K562 (cell line): ENCODE data around the gene SFTPA2. TPM values are rescaled to one million over a fixed set of nuclear protein-coding genes. Genes with fewer than 3 reads are reported as not detected.
"Not testable (repeated sequence)": the region's sequence is repeated elsewhere in the genome, so short reads cannot be mapped to it uniquely, and the experiment has no call there.

Source experiments
- ATAC-seq: fragments of 200-7000 bp; cut with Tn5 transposase; 3 replicates; pipeline ENCODE4 v1.9.1; 2020; ENCODE audit warnings: moderate library complexity
- BruUV-seq: library from RNA; stranded (reverse); fragments of 400-500 nt; replicated peaks from 2 replicates; lab custom pipeline; 2021; lab: Mats Ljungman, UMichigan
- CTCF ChIA-PET: fragments of 300-600 bp; formaldehyde crosslinking; extraction: SDS; loops from one replicate; lab custom pipeline; 2021; ENCODE audit warnings: low intra/inter-chr PET ratio; lab: Yijun Ruan, JAX
- POLR2A ChIA-PET: fragments of 300-600, 350-650 bp; sonication (Branson Sonifier 250); formaldehyde crosslinking; extraction: SDS; loops from one replicate; lab custom pipeline; 2021; ENCODE audit warnings: antibody characterized with exemption, inconsistent platforms; lab: Yijun Ruan, JAX
- DNase-seq, 4 experiments: peaks; one replicate each; pipeline versions ENCODE4 v3.0.0 to v3.0.0-alpha.2; 2011 to 2018; ENCODE audit warnings: low spot score in 3 of 4, mixed read lengths in 3 of 4; ENCODE audit errors: extremely low read depth in 1 of 4
- FAIRE-seq: peaks from 2 replicates; lab custom pipeline; 2011; peaks lifted over from hg19 to GRCh38; lab: Jason Lieb, UNC
- H2AFZ ChIP-seq: 2 replicates; pipeline ENCODE4 v1.6.0; 2011; ENCODE audit warnings: low read depth, low read length, control low read depth, inconsistent platforms
- H3K27ac ChIP-seq: fragments of 200-600 bp; 3 replicates; pipeline ENCODE4 v1.8.0; 2011; ENCODE audit warnings: low read depth, mild to moderate bottlenecking, control low read depth, inconsistent platforms, low read length, moderate library complexity, mixed read lengths; ENCODE audit errors: extremely low read depth
- H3K27me3 ChIP-seq, 2 experiments: fragments of 300-600 bp in 1 of 2; 2 replicates in 1 of 2; 3 replicates in 1 of 2; pipeline versions ENCODE4 v1.6.0 to v1.8.0; 2011; ENCODE audit warnings: inconsistent platforms in 2 of 2, low read length in 2 of 2, mild to moderate bottlenecking in 1 of 2, mixed read lengths in 1 of 2, moderate library complexity in 1 of 2; ENCODE audit not compliant: control insufficient read depth in 2 of 2, insufficient read depth in 2 of 2
- H3K36me3 ChIP-seq: fragments of 300-600 bp; 3 replicates; pipeline ENCODE4 v1.8.0; 2011; ENCODE audit warnings: mild to moderate bottlenecking, low read length, inconsistent platforms; ENCODE audit not compliant: control insufficient read depth, insufficient read depth
- H3K4me1 ChIP-seq, 2 experiments: fragments of 200-600 bp in 1 of 2; replicated peaks in 1 of 2; 2 replicates in 1 of 2; 3 replicates in 1 of 2; pipeline versions ENCODE4 v1.5.1 to v1.8.0; 2011; ENCODE audit warnings: inconsistent platforms in 2 of 2, low read length in 2 of 2, mild to moderate bottlenecking in 1 of 2, mixed read lengths in 1 of 2, moderate library complexity in 1 of 2; ENCODE audit not compliant: control insufficient read depth in 2 of 2, insufficient read depth in 2 of 2
- H3K4me2 ChIP-seq: 2 replicates; pipeline ENCODE4 v1.6.1; 2011; ENCODE audit warnings: low read length, control low read depth, inconsistent platforms, mixed read lengths; ENCODE audit not compliant: insufficient read depth
- H3K4me3 ChIP-seq: fragments of 200-600 bp; sonication (generic), shearing (Covaris generic); 2 replicates; pipeline ENCODE4 v1.5.1; 2016; ENCODE audit warnings: control low read depth, inconsistent platforms
- H3K79me2 ChIP-seq: fragments of 200-600 bp; 3 replicates; pipeline ENCODE4 v1.8.0; 2011; ENCODE audit warnings: low read length, inconsistent platforms; ENCODE audit not compliant: control insufficient read depth, insufficient read depth
- H3K9ac ChIP-seq, 2 experiments: 2 replicates each; pipeline versions ENCODE4 v1.6.0 to v1.6.1; 2011; ENCODE audit warnings: low read depth in 2 of 2, low read length in 2 of 2, control low read depth in 1 of 2, inconsistent platforms in 1 of 2, mild to moderate bottlenecking in 1 of 2, mixed read lengths in 1 of 2; ENCODE audit not compliant: insufficient read depth in 1 of 2
- H3K9me1 ChIP-seq: one replicate; pipeline ENCODE4 v1.6.0; 2011; ENCODE audit warnings: inconsistent platforms, mild to moderate bottlenecking, low read length, moderate library complexity; ENCODE audit not compliant: control insufficient read depth, insufficient read depth
- H3K9me3 ChIP-seq: replicated peaks from 2 replicates; pipeline ENCODE4 v1.5.1; 2011; ENCODE audit warnings: low read depth, low read length, inconsistent platforms; ENCODE audit not compliant: control insufficient read depth, insufficient read depth
- H4K20me1 ChIP-seq: replicated peaks from 2 replicates; pipeline ENCODE4 v1.6.1; 2011; ENCODE audit warnings: low read length, inconsistent platforms, mixed read lengths; ENCODE audit not compliant: control insufficient read depth, insufficient read depth
- ATF4 ChIP-seq: fragments of 450-650 bp; formaldehyde crosslinking; IDR thresholded peaks from 2 replicates; pipeline ENCODE4 v1.4.0; 2022; ENCODE audit warnings: mild to moderate bottlenecking, moderate library complexity
- FOXK2 ChIP-seq, 2 experiments: fragments of 450-650 bp; IDR thresholded peaks in 1 of 2; conservative IDR thresholded peaks in 1 of 2; 2 replicates each; pipeline ENCODE4 v1.6.1; 2016; ENCODE audit warnings: low read depth in 2 of 2, mild to moderate bottlenecking in 1 of 2
- HMGXB4 ChIP-seq: sonication (generic); formaldehyde crosslinking; IDR thresholded peaks from 2 replicates; pipeline ENCODE4 v1.8.1; 2023; ENCODE audit warnings: mild to moderate bottlenecking, missing genetic modification reagents
- MCM3 ChIP-seq: fragments of 450-650 bp; IDR thresholded peaks from 2 replicates; pipeline ENCODE4 v1.6.1; 2016
- MXI1 ChIP-seq: IDR thresholded peaks from 2 replicates; pipeline ENCODE4 v1.6.1; 2011; ENCODE audit warnings: low read depth, mild to moderate bottlenecking, improper control_type of control experiment, low read length
- NCOA1 ChIP-seq: fragments of 450-650 bp; IDR thresholded peaks from 2 replicates; pipeline ENCODE4 v1.6.1; 2016; ENCODE audit warnings: low read depth
- NCOA2 ChIP-seq, 2 experiments: fragments of 450-650 bp; IDR thresholded peaks; 2 replicates each; pipeline ENCODE4 v1.6.1; 2018; ENCODE audit warnings: mild to moderate bottlenecking in 2 of 2, moderate library complexity in 1 of 2; ENCODE audit not compliant: partially characterized antibody in 2 of 2
- NFE2 ChIP-seq: IDR thresholded peaks from 2 replicates; pipeline ENCODE4 v1.6.1; 2014; ENCODE audit warnings: antibody characterized with exemption, low read depth
- RBM39 ChIP-seq: fragments of 200-400 bp; formaldehyde crosslinking; optimal IDR thresholded peaks from 2 replicates; pipeline ENCODE3; 2018; ENCODE audit warnings: low read depth, low read length
- ZNF217 ChIP-seq: sonication (generic); formaldehyde crosslinking; IDR thresholded peaks from 2 replicates; pipeline ENCODE4 v1.8.0; 2022; ENCODE audit warnings: mild to moderate bottlenecking, missing genetic modification reagents
- ZNF512 ChIP-seq: IDR thresholded peaks from 2 replicates; pipeline ENCODE4 v1.6.1; 2016; ENCODE audit warnings: missing genetic modification characterization, missing compliant biosample characterization
- WGBS: fragments of 100-300 bp; shearing (Covaris generic); methylation state at CpG from one replicate; pipeline ENCODE4 v1.1.6; 2016; ENCODE audit warnings: low coverage, mixed read lengths; ENCODE audit not compliant: insufficient coverage; ENCODE audit errors: missing lambda C conversion rate; 5-methylcytosine and 5-hydroxymethylcytosine counted together
- in situ Hi-C: fragments of 300-500 bp; cut with MboI; formaldehyde crosslinking; loops from 4 replicates; pipeline ENCODE4 v1.15.0; 2018; ENCODE audit warnings: inconsistent platforms, mixed read lengths
- intact Hi-C: fragments of 100-400 bp; cut with micrococcal nuclease; formaldehyde crosslinking; loops from 2 replicates; pipeline ENCODE4 v1.14.2; 2022
- polyA plus RNA-seq, 8 experiments: library from polyadenylated mRNA; depleted of rRNA in 4 of 8; stranded (reverse) in 5 of 8; unstranded in 3 of 8; fragments of >200 nt; fragmentation: Nextera tagmentation in 2 of 8; fragmentation: Illumina TruSeq in 1 of 8; extraction: Ambion mirVana in 2 of 8; extraction: Trizol in 1 of 8; gene quantifications; 2 replicates each; pipeline versions ENCODE4 v1.2.1 to v1.2.3, GENCODE V29; 2011 to 2014; ENCODE audit warnings: inconsistent platforms in 1 of 8, missing spikeins in 1 of 8
- total RNA-seq, 7 experiments: library from RNA; depleted of rRNA in 6 of 7; stranded (reverse); fragments of >200 nt in 6 of 7; fragmentation: Illumina TruSeq in 2 of 7; extraction: Trizol in 2 of 7; gene quantifications; 2 replicates each; pipeline versions ENCODE4 v1.2.1 to v1.2.3, GENCODE V29; 2011 to 2021; ENCODE audit warnings: low replicate concordance in 1 of 7

The SFTPA2 gene
- total and polyA plus RNA-seq, 9 of the 15 experiments (the other 6 are each of a cell fraction or from before 2014, with no cell fraction given) = 4.1 TPM; not detected in 8

- H3K4me1 ChIP-seq, H3K9ac ChIP-seq, H3K79me2 ChIP-seq, H3K27ac ChIP-seq, H3K4me2 ChIP-seq, H2AFZ ChIP-seq, H3K4me3 ChIP-seq, H3K36me3 ChIP-seq, DNase-seq, H4K20me1 ChIP-seq, CTCF ChIA-PET, H3K9me3 ChIP-seq, H3K9me1 ChIP-seq, POLR2A ChIA-PET, ATAC-seq, FAIRE-seq, intact Hi-C loops, BruUV-seq: not testable (repeated sequence)
- 0 out of 2 replicates have a peak, but pooled peaks have one; percentile 40 for TF ChIP-seq ZNF512
- in situ Hi-C loops = loop anchor here (10.0 kb wide), 1 partner anchor 580 kb away; no protein-coding TSS in a partner anchor
- peaks cover 2 to 11% of the 10 kb centered on the region in 2 experiments; a peak in 4 of 5 replicates for H3K27me3 ChIP-seq
- 0% methylated on average over 3 of the region's 3 CpGs for WGBS
These were observed 15.8 kb downstream of the SFTPA2 start for GRCh38 chr10:79544408-79544807.

- BruUV-seq = no TSS peak
- Histone ChIP-seq H3K9me1 (no peaks in the 10 kb centered on the region), H3K4me3 (no peak overlapping the region), H4K20me1 (no peaks in the 10 kb centered on the region), H3K9me3 (no peaks in the 10 kb centered on the region), H3K27ac (no peak overlapping the region), H3K9ac (no peak overlapping the region), H3K4me1 (no peaks in the 10 kb centered on the region), H3K4me2 (no peak overlapping the region), H3K36me3 (no peaks in the 10 kb centered on the region), H3K79me2 (no peaks in the 10 kb centered on the region), H2AFZ (no peak overlapping the region), H3K27me3 (peaks cover 0 to 11% of the 10 kb centered on the region in 2 experiments; a peak in 3 of 5 replicates)
- intact Hi-C loops (no loop called here), in situ Hi-C loops (loop anchor here (10.0 kb wide), 1 partner anchor 582 kb away; no protein-coding TSS in a partner anchor)
- no peak for TF ChIP-seq NCOA1
- no peak for TF ChIP-seq RBM39
- no peak for TF ChIP-seq NFE2
- no peak for TF ChIP-seq MCM3
- no peak for TF ChIP-seq NCOA2 (IDR thresholded peaks at IDR 0.05; ENCODE audit: partially characterized antibody in 2 of 2)
- TF ChIP-seq ATF4 (CRISPR knock-in tag) = no peak
- no peak for TF ChIP-seq ZNF217 (CRISPR knock-in tag)
- no peak for TF ChIP-seq HMGXB4 (CRISPR knock-in tag)
- TF ChIP-seq MXI1 = no peak
- no peak for TF ChIP-seq FOXK2 (conservative IDR thresholded peaks at IDR 0.05 in 1 of 2, IDR thresholded peaks at IDR 0.05 in 1 of 2; ENCODE audit: low read depth in 2 of 2)
- ATAC-seq (no peak), FAIRE-seq (no peak), DNase-seq (no peak)
- ChIA-PET CTCF (no interaction called here), POLR2A (no interaction called here)
- WGBS = 2% methylated on average over 2 of the region's 2 CpGs
These were observed 17.6 kb downstream of the SFTPA2 start for GRCh38 chr10:79542626-79543025.
